ENCODE data around the gene CLECL1. TPM values are rescaled to one million over a fixed set of nuclear protein-coding genes. Genes with fewer than 3 reads are reported as not detected.

The CLECL1 gene
- total and polyA plus RNA-seq, 2 donors (not counting 3 experiments of a cell fraction or from before 2014, with no cell fraction given), result not detected

DNA sequence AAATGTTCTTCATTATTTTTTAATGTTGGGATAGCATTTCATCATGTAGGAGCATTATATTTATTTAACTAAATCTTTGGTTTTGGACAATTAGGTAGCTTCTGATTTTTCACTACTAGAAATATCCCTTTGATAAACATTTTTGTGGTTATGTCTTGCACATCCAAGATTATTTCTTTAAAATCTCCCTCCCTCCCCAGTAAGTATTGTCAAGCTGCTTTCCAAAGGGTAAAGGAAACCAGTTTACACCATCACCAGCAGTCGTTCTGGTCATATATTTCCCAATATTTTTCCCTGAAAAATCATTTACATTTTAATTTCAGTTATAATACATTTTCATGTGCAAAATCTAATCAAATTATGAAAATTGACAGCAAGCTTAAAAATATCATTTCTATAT lies 16.7 kb upstream of the CLECL1 start:
- H3K9me1 ChIP-seq (replicated peaks; ENCODE audit: control insufficient read depth, extremely low read depth, insufficient read depth, low read length), result no peaks in the 10 kb centered on the region
- no peak overlapping the region for H3K27ac ChIP-seq (ENCODE audit: insufficient read depth, low read depth, low read length)
- no peaks in the 10 kb centered on the region for H3K27me3 ChIP-seq (ENCODE audit: control insufficient read depth in 2 of 2, insufficient read depth in 2 of 2, low read length in 2 of 2)
- CTCF ChIA-PET, result interaction anchor here (1.1 to 13.3 kb wide), 38 partner anchors 10 to 812 kb away, joined by 3 to 332 read pairs (median 8); partner anchors contain the start of genes CLEC12B and CLEC2B
- H4K20me1 ChIP-seq (replicated peaks; ENCODE audit: control insufficient read depth, extremely low read depth, insufficient read depth, low read length), result no peaks in the 10 kb centered on the region
- no peak for TF ChIP-seq POLR2AphosphoS5 (IDR thresholded peaks at IDR 0.05; ENCODE audit: insufficient read depth, low read depth, low read length)
- no peak for TF ChIP-seq MYC (IDR thresholded peaks at IDR 0.05; ENCODE audit: low read depth, low read length)
- TF ChIP-seq FOS (IDR thresholded peaks at IDR 0.05; ENCODE audit: borderline replicate concordance, insufficient read depth, low read length), result no peak
- no peak for TF ChIP-seq EZH2 (IDR thresholded peaks at IDR 0.05; ENCODE audit: borderline replicate concordance, low read depth, low read length, severe bottlenecking)
- no peak for TF ChIP-seq GATA2 (IDR thresholded peaks at IDR 0.05; ENCODE audit: insufficient read depth, insufficient read length, low read depth, low read length)
- peaks cover 18% of the 10 kb centered on the region for H3K4me1 ChIP-seq (ENCODE audit: control insufficient read depth, extremely low read depth, insufficient read depth, low read length)
- intact Hi-C loops (cut with micrococcal nuclease), result loop anchor here (1.0 to 10.0 kb wide), 8 partner anchors 49 to 815 kb away; partner anchors contain the start of genes CLEC12B and CLEC2B
- BruUV-seq (replicated peaks), result no TSS peak
- no peak overlapping the region for H2AFZ ChIP-seq (ENCODE audit: low read depth, low read length)
- no peak for DNase-seq (ENCODE audit: low read depth, low spot score)
- peak overlapping the region; percentile 38 for H3K9ac ChIP-seq (replicated peaks; ENCODE audit: extremely low read depth, insufficient read depth, low read length)
- POLR2A ChIA-PET, result no interaction called here
- no peak for FAIRE-seq
- dilution Hi-C loops (cut with MboI; ENCODE audit: extremely low pct_ligation_motif_present, low sequenced_read_pairs), result no loop called here
- no peaks in the 10 kb centered on the region for H3K79me2 ChIP-seq (ENCODE audit: control insufficient read depth, insufficient read depth, low read length)
- no peaks in the 10 kb centered on the region for H3K36me3 ChIP-seq (ENCODE audit: control insufficient read depth in 2 of 2, extremely low read depth in 1 of 2, insufficient read depth in 2 of 2, low read length in 2 of 2)
- H3K9me3 ChIP-seq (replicated peaks; ENCODE audit: control insufficient read depth, insufficient read depth, low read length), result no peaks in the 10 kb centered on the region
- no peak overlapping the region for H3K4me2 ChIP-seq (ENCODE audit: insufficient read depth, low read length)
- H3K4me3 ChIP-seq (replicated peaks in 1 of 3; ENCODE audit: insufficient read depth in 1 of 3, low read depth in 1 of 3, low read length in 3 of 3), result no peak overlapping the region

DNA sequence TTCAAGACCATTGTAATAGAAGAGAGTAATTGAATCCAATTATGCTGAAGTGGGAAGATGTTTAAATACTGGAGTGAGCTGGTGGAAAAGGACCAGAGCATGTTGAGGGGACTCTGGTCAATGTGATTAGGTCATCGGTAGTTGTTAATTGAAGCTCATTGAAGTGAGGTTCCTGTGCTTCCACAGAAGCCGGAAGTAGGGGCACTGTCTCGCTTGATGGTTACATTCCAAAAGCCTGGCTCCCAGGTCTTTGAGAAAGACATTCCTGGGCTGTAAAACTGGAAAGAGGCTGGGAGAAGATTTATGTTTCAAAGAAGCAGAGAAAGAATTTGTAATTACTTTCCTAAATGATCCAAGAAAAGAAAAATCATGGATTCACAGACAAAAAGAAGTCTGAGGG lies 12.3 kb upstream of the CLECL1 start:
- H4K20me1 ChIP-seq (replicated peaks; ENCODE audit: control insufficient read depth, extremely low read depth, insufficient read depth, low read length), result no peaks in the 10 kb centered on the region
- H3K9me1 ChIP-seq (replicated peaks; ENCODE audit: control insufficient read depth, extremely low read depth, insufficient read depth, low read length), result no peaks in the 10 kb centered on the region
- no TSS peak for BruUV-seq (replicated peaks)
- H3K4me3 ChIP-seq (replicated peaks in 1 of 3; ENCODE audit: insufficient read depth in 1 of 3, low read depth in 1 of 3, low read length in 3 of 3), result no peak overlapping the region
- H3K9ac ChIP-seq (replicated peaks; ENCODE audit: extremely low read depth, insufficient read depth, low read length), result no peak overlapping the region
- dilution Hi-C loops (cut with MboI; ENCODE audit: extremely low pct_ligation_motif_present, low sequenced_read_pairs), result no loop called here
- CTCF ChIA-PET, result interaction anchor here (1.4 to 3.1 kb wide), 2 partner anchors 112 to 176 kb away, joined by 3 to 24 read pairs; no protein-coding TSS in a partner anchor
- H3K27ac ChIP-seq (ENCODE audit: insufficient read depth, low read depth, low read length), result no peak overlapping the region
- no peaks in the 10 kb centered on the region for H3K9me3 ChIP-seq (replicated peaks; ENCODE audit: control insufficient read depth, insufficient read depth, low read length)
- H3K79me2 ChIP-seq (ENCODE audit: control insufficient read depth, insufficient read depth, low read length), result no peaks in the 10 kb centered on the region
- DNase-seq (ENCODE audit: low read depth, low spot score), result no peak
- peak; percentile 12 for FAIRE-seq
- TF ChIP-seq, protein P1, sequence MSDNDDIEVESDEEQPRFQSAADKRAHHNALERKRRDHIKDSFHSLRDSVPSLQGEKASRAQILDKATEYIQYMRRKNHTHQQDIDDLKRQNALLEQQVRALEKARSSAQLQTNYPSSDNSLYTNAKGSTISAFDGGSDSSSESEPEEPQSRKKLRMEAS (IDR thresholded peaks at IDR 0.05; ENCODE audit: insufficient read depth, insufficient read length), result no peak
- TF ChIP-seq EZH2 (IDR thresholded peaks at IDR 0.05; ENCODE audit: borderline replicate concordance, low read depth, low read length, severe bottlenecking) (no peak), JUN (IDR thresholded peaks at IDR 0.05; ENCODE audit: borderline replicate concordance, insufficient read depth, insufficient read length, low read depth) (no peak), POLR2AphosphoS5 (IDR thresholded peaks at IDR 0.05; ENCODE audit: insufficient read depth, low read depth, low read length) (no peak)
- H3K4me1 ChIP-seq (ENCODE audit: control insufficient read depth, extremely low read depth, insufficient read depth, low read length), result no peaks in the 10 kb centered on the region
- POLR2A ChIA-PET, result no interaction called here
- H3K27me3 ChIP-seq (ENCODE audit: control insufficient read depth in 2 of 2, insufficient read depth in 2 of 2, low read length in 2 of 2), result no peaks in the 10 kb centered on the region
- peak overlapping the region; percentile 74 for H2AFZ ChIP-seq (ENCODE audit: low read depth, low read length)
- intact Hi-C loops (cut with micrococcal nuclease), result no loop called here
- H3K36me3 ChIP-seq (ENCODE audit: control insufficient read depth in 2 of 2, extremely low read depth in 1 of 2, insufficient read depth in 2 of 2, low read length in 2 of 2), result no peaks in the 10 kb centered on the region
- no peak overlapping the region for H3K4me2 ChIP-seq (ENCODE audit: insufficient read depth, low read length)
